HG03064 (cell line): ENCODE data around the gene EXOSC2.

Experiments
- ATAC-seq: cut with Tn5 transposase; IDR thresholded peaks from one replicate; pipeline ENCODE4 v1.9.1; 2021; ENCODE audit warnings: low read depth; ENCODE audit not compliant: unreplicated experiment

EXOSC2 gene

GRCh38 chr9:130732136-130732535, 38.6 kb downstream of the EXOSC2 start:
- no peak for ATAC-seq

- no peak for ATAC-seq
These were observed 39.2 kb downstream of the EXOSC2 start for GRCh38 chr9:130732793-130733221.

- no peak for ATAC-seq
These were observed 42.0 kb downstream of the EXOSC2 start for GRCh38 chr9:130735566-130735965.

- ATAC-seq: no peak
These were observed 43.3 kb downstream of the EXOSC2 start for GRCh38 chr9:130736834-130737233.

GRCh38 chr9:130738281-130738680, 44.7 kb downstream of the EXOSC2 start:
- no peak for ATAC-seq

- no peak for ATAC-seq
These were observed 45.5 kb downstream of the EXOSC2 start for GRCh38 chr9:130739081-130739480.

GRCh38 chr9:130740218-130741023, 46.8 kb downstream of the EXOSC2 start:
- ATAC-seq: no peak

- ATAC-seq: no peak
These were observed 47.4 kb downstream of the EXOSC2 start for GRCh38 chr9:130741024-130741305.

GRCh38 chr9:130741831-130742449, 48.4 kb downstream of the EXOSC2 start:
- no peak for ATAC-seq

- no peak for ATAC-seq
These were observed 50.1 kb downstream of the EXOSC2 start for GRCh38 chr9:130743656-130744055.

- no peak for ATAC-seq
These were observed 51.7 kb downstream of the EXOSC2 start for GRCh38 chr9:130745210-130745800.

- ATAC-seq: no peak
These were observed 52.2 kb downstream of the EXOSC2 start for GRCh38 chr9:130745829-130746228.

- ATAC-seq: no peak
These were observed 53.0 kb downstream of the EXOSC2 start for GRCh38 chr9:130746434-130747212.

GRCh38 chr9:130751631-130752355, 58.2 kb downstream of the EXOSC2 start:
- ATAC-seq: no peak
